Erythroblast (primary cell): ENCODE results near the gene TLR2.

ENCODE experiments used
- GATA1 ChIP-seq: IDR thresholded peaks from 2 replicates; pipeline ENCODE4 v1.6.1; 2011; ENCODE audit warnings: low read depth, mild to moderate bottlenecking, control low read depth, low read length, moderate library complexity
- POLR2A ChIP-seq: IDR thresholded peaks from 2 replicates; pipeline ENCODE4 v1.6.1; 2011; ENCODE audit warnings: mild to moderate bottlenecking, low read length

GRCh38 chr4:153710681-153711080 lies 26.6 kb downstream of the TLR2 start:
- TF ChIP-seq POLR2A (no peak), GATA1 (no peak)
